HCT116 (cell line): ENCODE results near the gene ZNF594. TPM values are rescaled to one million over a fixed set of nuclear protein-coding genes. Genes with fewer than 3 reads are reported as not detected.
"Not testable (repeated sequence)": the region's sequence is repeated elsewhere in the genome, so short reads cannot be mapped to it uniquely, and the experiment has no call there.

Experiments used
- ATAC-seq: fragments of 200-7000 bp; cut with Tn5 transposase; 2 replicates; pipeline ENCODE4 v1.9.1; 2020; ENCODE audit warnings: mild to moderate bottlenecking, moderate library complexity
- BruUV-seq: library from RNA; stranded (reverse); fragments of 400-500 nt; replicated peaks from 2 replicates; lab custom pipeline; 2021; lab: Mats Ljungman, UMichigan
- CTCF ChIA-PET: fragments of 300-600 bp; sonication (Branson Sonifier 250); formaldehyde crosslinking; loops from one replicate; lab custom pipeline; 2021; ENCODE audit warnings: antibody characterized with exemption; lab: Charles Lee
- POLR2A ChIA-PET: fragments of 300-600, 350-600 bp; sonication (Branson Sonifier 250); formaldehyde crosslinking; loops from one replicate; lab custom pipeline; 2021; ENCODE audit warnings: antibody characterized with exemption; lab: Charles Lee
- RAD21 ChIA-PET, 2 experiments: fragments of 300-600 bp; sonication (Branson Sonifier 250); formaldehyde crosslinking; loops; one replicate each; lab custom pipeline; 2023; ENCODE audit warnings: low total read pairs in 2 of 2; ENCODE audit not compliant: uncharacterized antibody in 2 of 2, unreplicated experiment in 2 of 2, low non-redundant PET in 1 of 2; lab: Charles Lee
- DNase-seq: peaks from one replicate; pipeline ENCODE4 v3.0.0-alpha.2; 2010; ENCODE audit warnings: low read depth, low spot score
- H2AFZ ChIP-seq: fragments of 200-600 bp; shearing (Covaris generic), sonication (generic); 2 replicates; pipeline ENCODE4 v1.6.1; 2017; ENCODE audit warnings: low read depth, mixed run types, mixed read lengths, antibody characterized with exemption, low read length; ENCODE audit not compliant: poor library complexity, severe bottlenecking
- H3K27ac ChIP-seq: 2 replicates; pipeline ENCODE4 v1.5.1; 2012; ENCODE audit warnings: low read depth, low read length
- H3K27me3 ChIP-seq: fragments of 200-600 bp; sonication (generic); 2 replicates; pipeline ENCODE4 v1.6.1; 2016; ENCODE audit warnings: mixed run types, low read length, mixed read lengths; ENCODE audit not compliant: insufficient read depth
- H3K36me3 ChIP-seq, 2 experiments: fragments of 200-500 bp in 1 of 2; fragments of 200-600 bp in 1 of 2; sonication (Bioruptor generic) in 1 of 2; sonication (generic) in 1 of 2; 2 replicates each; pipeline versions ENCODE4 v1.5.1 to v1.6.1; 2014 to 2016; ENCODE audit warnings: low read length in 2 of 2, inconsistent platforms in 1 of 2, mixed read lengths in 1 of 2, mixed run types in 1 of 2; ENCODE audit not compliant: insufficient read depth in 2 of 2, control insufficient read depth in 1 of 2
- H3K4me1 ChIP-seq, 2 experiments: fragments of 200-600 bp in 1 of 2; sonication (generic) in 1 of 2; 2 replicates each; pipeline versions ENCODE4 v1.5.1 to v1.6.1; 2012 to 2017; ENCODE audit warnings: low read length in 2 of 2, inconsistent platforms in 1 of 2, mild to moderate bottlenecking in 1 of 2, mixed read lengths in 1 of 2, mixed run types in 1 of 2, moderate library complexity in 1 of 2; ENCODE audit not compliant: insufficient read depth in 2 of 2, control insufficient read depth in 1 of 2
- H3K4me2 ChIP-seq: fragments of 200-600 bp; sonication (generic); 2 replicates; pipeline ENCODE4 v1.6.1; 2017; ENCODE audit warnings: mixed run types, low read length, mixed read lengths
- H3K4me3 ChIP-seq, 2 experiments: fragments of 200-600 bp in 1 of 2; sonication (generic) in 1 of 2; replicated peaks in 1 of 2; 2 replicates each; pipeline ENCODE4 v1.5.1; 2011 to 2016; ENCODE audit warnings: low read length in 2 of 2, control low read depth in 1 of 2, low read depth in 1 of 2, mild to moderate bottlenecking in 1 of 2, mixed read lengths in 1 of 2, mixed run types in 1 of 2
- H3K79me2 ChIP-seq: fragments of 200-600 bp; sonication (generic); 2 replicates; pipeline ENCODE4 v1.6.1; 2017; ENCODE audit warnings: mild to moderate bottlenecking, mixed run types, low read length, moderate library complexity, mixed read lengths; ENCODE audit not compliant: insufficient read depth
- H3K9ac ChIP-seq: fragments of 200-600 bp; sonication (generic); 2 replicates; pipeline ENCODE4 v1.6.1; 2016; ENCODE audit warnings: low read length, mixed read lengths
- H3K9me2 ChIP-seq: fragments of 200-600 bp; sonication (generic), shearing (Covaris generic); 2 replicates; pipeline ENCODE4 v1.6.1; 2017; ENCODE audit warnings: mixed run types, mild to moderate bottlenecking, moderate library complexity; ENCODE audit not compliant: insufficient read depth
- H3K9me3 ChIP-seq, 2 experiments: fragments of 200-500 bp in 1 of 2; fragments of 200-600 bp in 1 of 2; sonication (Bioruptor generic) in 1 of 2; sonication (generic) in 1 of 2; 2 replicates each; pipeline ENCODE4 v1.6.1; 2014 to 2017; ENCODE audit warnings: low read length in 2 of 2, mixed read lengths in 2 of 2, inconsistent platforms in 1 of 2, low read depth in 1 of 2, mild to moderate bottlenecking in 1 of 2, mixed run types in 1 of 2, moderate library complexity in 1 of 2; ENCODE audit not compliant: control insufficient read depth in 1 of 2, insufficient read depth in 1 of 2
- H4K20me1 ChIP-seq: fragments of 200-600 bp; sonication (generic), shearing (Covaris generic); 2 replicates; pipeline ENCODE4 v1.6.1; 2017; ENCODE audit warnings: mixed run types, mild to moderate bottlenecking, moderate library complexity; ENCODE audit not compliant: insufficient read depth
- CEBPB ChIP-seq: IDR thresholded peaks from 2 replicates; pipeline ENCODE4 v1.6.1; 2012; ENCODE audit warnings: low read depth
- EGR1 ChIP-seq: IDR thresholded peaks from 2 replicates; pipeline ENCODE4 v1.6.1; 2012; ENCODE audit warnings: low read depth
- EZH2 ChIP-seq: fragments of 200-600 bp; sonication (generic); IDR thresholded peaks from 2 replicates; pipeline ENCODE4 v1.6.1; 2017; ENCODE audit warnings: antibody characterized with exemption, mixed run types
- EZH2phosphoT487 ChIP-seq: fragments of 200-600 bp; IDR thresholded peaks from 2 replicates; pipeline ENCODE4 v1.6.1; 2018; ENCODE audit warnings: antibody characterized with exemption, borderline replicate concordance
- FOSL1 ChIP-seq: IDR thresholded peaks from 2 replicates; pipeline ENCODE4 v1.6.1; 2012; ENCODE audit warnings: low read depth
- POLR2A ChIP-seq: IDR thresholded peaks from 2 replicates; pipeline ENCODE4 v1.7.0; 2011; ENCODE audit warnings: borderline replicate concordance; ENCODE audit not compliant: insufficient read depth, insufficient read length; ENCODE audit errors: extremely low read depth
- RAD21 ChIP-seq: IDR thresholded peaks from 2 replicates; pipeline ENCODE4 v1.6.1; 2012; ENCODE audit warnings: low read depth, mild to moderate bottlenecking
- SIN3A ChIP-seq: IDR thresholded peaks from 2 replicates; pipeline ENCODE4 v1.6.1; 2012; ENCODE audit warnings: low read depth
- SP1 ChIP-seq: IDR thresholded peaks from 2 replicates; pipeline ENCODE4 v1.6.1; 2012; ENCODE audit warnings: low read depth
- SRF ChIP-seq: IDR thresholded peaks from 2 replicates; pipeline ENCODE4 v1.6.1; 2012; ENCODE audit warnings: low read depth
- YY1 ChIP-seq: IDR thresholded peaks from 2 replicates; pipeline ENCODE4 v1.6.1; 2011; ENCODE audit warnings: low read length, low read depth, moderate library complexity, mild to moderate bottlenecking; ENCODE audit not compliant: insufficient replicate concordance; ENCODE audit errors: extremely low read depth
- ZFX ChIP-seq: fragments of 450-650 bp; IDR thresholded peaks from 2 replicates; pipeline ENCODE4 v1.6.1; 2017
- ZNF274 ChIP-seq: fragments of 200-500 bp; sonication (Bioruptor generic); IDR thresholded peaks from 2 replicates; pipeline ENCODE4 v1.6.1; 2014; ENCODE audit warnings: mild to moderate bottlenecking, low read depth, low read length, inconsistent platforms
- intact Hi-C: fragments of 100-400 bp; cut with micrococcal nuclease; formaldehyde crosslinking; loops from 2 replicates; pipeline ENCODE4 v1.10.0; 2022
- total RNA-seq: library from RNA; stranded (reverse); gene quantifications from one replicate; pipeline ENCODE4 v1.2.1, GENCODE V29; 2021; ENCODE audit not compliant: unreplicated experiment
- TF ChIP-seq, protein P1 (sequence below): IDR thresholded peaks from 2 replicates; pipeline ENCODE4 v1.6.1; 2012
- TF ChIP-seq, protein P2 (sequence below): IDR thresholded peaks from 2 replicates; pipeline ENCODE4 v1.6.1; 2012

Gene ZNF594
- total RNA-seq, 1 experiment from 2014 or later: 8.3 TPM

GRCh38 chr17:5225668-5226457, 34.2 kb upstream of the ZNF594 start:
- no peak overlapping the region for H2AFZ ChIP-seq
- H3K4me2 ChIP-seq: no peak overlapping the region
- H3K27me3 ChIP-seq: no peaks in the 10 kb centered on the region
- ChIA-PET POLR2A (no interaction called here), RAD21 (no interaction called here), CTCF (interaction anchor here (1.3 kb wide), 1 partner anchor 12 kb away, joined by 3 read pairs; no protein-coding TSS in a partner anchor)
- H3K79me2 ChIP-seq: no peaks in the 10 kb centered on the region
- intact Hi-C loops: no loop called here
- no TSS peak for BruUV-seq
- H3K36me3 ChIP-seq: no peaks in the 10 kb centered on the region
- no peaks in the 10 kb centered on the region for H3K9me3 ChIP-seq
- H3K4me3 ChIP-seq: no peak overlapping the region
- no peaks in the 10 kb centered on the region for H3K4me1 ChIP-seq
- no peaks in the 10 kb centered on the region for H3K9me2 ChIP-seq
- ATAC-seq (no peak), DNase-seq (no peak)
- TF ChIP-seq POLR2A: no peak
- no peak overlapping the region for H3K27ac ChIP-seq
- H4K20me1 ChIP-seq: no peaks in the 10 kb centered on the region
- H3K9ac ChIP-seq: no peak overlapping the region

GRCh38 chr17:5221912-5222311, 30.2 kb upstream of the ZNF594 start:
- CTCF ChIA-PET, H3K27me3 ChIP-seq, intact Hi-C loops, H3K36me3 ChIP-seq, H3K4me3 ChIP-seq, H3K9me3 ChIP-seq, H2AFZ ChIP-seq, H3K4me2 ChIP-seq, ATAC-seq, H3K79me2 ChIP-seq, RAD21 ChIA-PET, H3K9me2 ChIP-seq, H3K4me1 ChIP-seq, H4K20me1 ChIP-seq, H3K9ac ChIP-seq, POLR2A ChIA-PET, H3K27ac ChIP-seq, DNase-seq, BruUV-seq: not testable (repeated sequence)

GRCh38 chr17:5220074-5220473, 28.4 kb upstream of the ZNF594 start:
- Histone ChIP-seq H3K27ac (no peak overlapping the region), H3K9ac (no peak overlapping the region), H3K9me2 (no peaks in the 10 kb centered on the region), H3K4me3 (no peak overlapping the region), H3K9me3 (no peaks in the 10 kb centered on the region), H3K27me3 (no peaks in the 10 kb centered on the region), H4K20me1 (no peaks in the 10 kb centered on the region), H3K4me1 (no peaks in the 10 kb centered on the region), H2AFZ (no peak overlapping the region), H3K79me2 (no peaks in the 10 kb centered on the region), H3K36me3 (no peaks in the 10 kb centered on the region), H3K4me2 (no peak overlapping the region)
- intact Hi-C loops: no loop called here
- POLR2A ChIA-PET: no interaction called here
- DNase-seq (no peak), ATAC-seq (no peak)
- no TSS peak for BruUV-seq
- CTCF ChIA-PET: no interaction called here
- RAD21 ChIA-PET: no interaction called here
- TF ChIP-seq CEBPB: no peak
- TF ChIP-seq, protein P1, sequence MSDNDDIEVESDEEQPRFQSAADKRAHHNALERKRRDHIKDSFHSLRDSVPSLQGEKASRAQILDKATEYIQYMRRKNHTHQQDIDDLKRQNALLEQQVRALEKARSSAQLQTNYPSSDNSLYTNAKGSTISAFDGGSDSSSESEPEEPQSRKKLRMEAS: no peak
- no peak for TF ChIP-seq ZFX
- TF ChIP-seq YY1: no peak
- no peak for TF ChIP-seq ZNF274
- no peak for TF ChIP-seq EZH2phosphoT487
- TF ChIP-seq RAD21: no peak
- TF ChIP-seq, protein P2, sequence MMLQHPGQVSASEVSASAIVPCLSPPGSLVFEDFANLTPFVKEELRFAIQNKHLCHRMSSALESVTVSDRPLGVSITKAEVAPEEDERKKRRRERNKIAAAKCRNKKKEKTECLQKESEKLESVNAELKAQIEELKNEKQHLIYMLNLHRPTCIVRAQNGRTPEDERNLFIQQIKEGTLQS: no peak
- TF ChIP-seq FOSL1: no peak
- no peak for TF ChIP-seq EZH2
- no peak for TF ChIP-seq SIN3A
- no peak for TF ChIP-seq EGR1
- TF ChIP-seq SRF: no peak
- TF ChIP-seq SP1: no peak
